OCI-LY7 (cell line): Measurements from ENCODE around the gene DLX5. TPM values are rescaled to one million over a fixed set of nuclear protein-coding genes. Genes with fewer than 3 reads are reported as not detected.

Experiments used
- BruUV-seq: library from RNA; stranded (reverse); fragments of 400-500 nt; replicated peaks from 2 replicates; lab custom pipeline; 2021; lab: Mats Ljungman, UMichigan
- CTCF ChIA-PET: fragments of 300-600 bp; sonication (Branson Sonifier 250); formaldehyde crosslinking; loops from one replicate; lab custom pipeline; 2022; ENCODE audit warnings: antibody characterized with exemption; ENCODE audit not compliant: unreplicated experiment; lab: Charles Lee
- POLR2A ChIA-PET: fragments of 300-600 bp; sonication (Branson Sonifier 250); formaldehyde crosslinking; loops from one replicate; lab custom pipeline; 2022; ENCODE audit warnings: antibody characterized with exemption; lab: Charles Lee
- DNase-seq: peaks from one replicate; pipeline ENCODE4 v3.0.0-alpha.2; 2015; ENCODE audit warnings: low spot score
- H2AFZ ChIP-seq: fragments of 200-600 bp; sonication (generic), shearing (Covaris generic); 2 replicates; pipeline ENCODE4 v1.6.1; 2014; ENCODE audit warnings: mild to moderate bottlenecking, antibody characterized with exemption, low read length, moderate library complexity
- H3K27ac ChIP-seq: fragments of 200-600 bp; sonication (generic); 2 replicates; pipeline ENCODE4 v1.5.1; 2014; ENCODE audit warnings: mixed run types, low read depth, mild to moderate bottlenecking, moderate library complexity, low read length, inconsistent platforms; ENCODE audit not compliant: poor library complexity, severe bottlenecking
- H3K36me3 ChIP-seq: fragments of 200-600 bp; sonication (generic); 2 replicates; pipeline ENCODE4 v1.6.1; 2014; ENCODE audit warnings: mild to moderate bottlenecking, antibody characterized with exemption, low read length, moderate library complexity, mixed read lengths; ENCODE audit not compliant: insufficient read depth
- H3K4me1 ChIP-seq: fragments of 200-600 bp; sonication (generic); 2 replicates; pipeline ENCODE4 v1.5.1; 2014; ENCODE audit warnings: mild to moderate bottlenecking, low read length; ENCODE audit not compliant: insufficient read depth, poor library complexity, severe bottlenecking
- H3K4me2 ChIP-seq: fragments of 200-600 bp; sonication (generic); 2 replicates; pipeline ENCODE4 v1.6.1; 2014; ENCODE audit warnings: mild to moderate bottlenecking, low read length
- H3K4me3 ChIP-seq: fragments of 200-600 bp; sonication (generic); 2 replicates; pipeline ENCODE4 v1.5.1; 2014; ENCODE audit warnings: mild to moderate bottlenecking, low read depth, low read length; ENCODE audit not compliant: poor library complexity, severe bottlenecking
- H3K79me2 ChIP-seq: fragments of 200-600 bp; sonication (generic); 2 replicates; pipeline ENCODE4 v1.6.1; 2016; ENCODE audit warnings: low read depth, mild to moderate bottlenecking, low read length, moderate library complexity, mixed read lengths; ENCODE audit not compliant: insufficient read depth
- H3K9me2 ChIP-seq: fragments of 200-600 bp; sonication (generic); 2 replicates; pipeline ENCODE4 v1.6.1; 2016; ENCODE audit warnings: mild to moderate bottlenecking, low read length, mixed read lengths; ENCODE audit not compliant: insufficient read depth
- H3K9me3 ChIP-seq: fragments of 200-600 bp; sonication (generic); 2 replicates; pipeline ENCODE4 v1.6.1; 2014; ENCODE audit warnings: mild to moderate bottlenecking, mixed run types, low read length, mixed read lengths
- H4K20me1 ChIP-seq: fragments of 200-600 bp; sonication (generic); 2 replicates; pipeline ENCODE4 v1.6.1; 2014; ENCODE audit warnings: mild to moderate bottlenecking, antibody characterized with exemption, low read length, moderate library complexity, mixed read lengths; ENCODE audit not compliant: insufficient read depth
- EZH2phosphoT487 ChIP-seq: fragments of 200-600 bp; sonication (generic); IDR thresholded peaks from 2 replicates; pipeline ENCODE4 v1.6.1; 2018; ENCODE audit warnings: low read depth, borderline replicate concordance, mild to moderate bottlenecking, mixed run types, antibody characterized with exemption, low read length, moderate library complexity, mixed read lengths
- intact Hi-C: fragments of 100-400 bp; cut with micrococcal nuclease; formaldehyde crosslinking; loops from one replicate; pipeline ENCODE4 v1.10.0; 2022; ENCODE audit not compliant: unreplicated experiment
- total RNA-seq, 2 experiments: library from RNA; depleted of rRNA in 1 of 2; stranded (reverse); fragments of >200 nt in 1 of 2; shearing (Covaris generic) in 1 of 2; gene quantifications; 2 replicates each; pipeline ENCODE4 v1.2.3, GENCODE V29; 2014 to 2022
- TF ChIP-seq, protein P1 (sequence below): fragments of 200-600 bp; sonication (generic); conservative IDR thresholded peaks from 2 replicates; pipeline ENCODE4 v1.5.1; 2014; ENCODE audit warnings: mild to moderate bottlenecking, antibody characterized with exemption, low read length, moderate library complexity, mixed read lengths

The DLX5 gene
- total RNA-seq, 2 experiments from 2014 or later = not detected

DNA sequence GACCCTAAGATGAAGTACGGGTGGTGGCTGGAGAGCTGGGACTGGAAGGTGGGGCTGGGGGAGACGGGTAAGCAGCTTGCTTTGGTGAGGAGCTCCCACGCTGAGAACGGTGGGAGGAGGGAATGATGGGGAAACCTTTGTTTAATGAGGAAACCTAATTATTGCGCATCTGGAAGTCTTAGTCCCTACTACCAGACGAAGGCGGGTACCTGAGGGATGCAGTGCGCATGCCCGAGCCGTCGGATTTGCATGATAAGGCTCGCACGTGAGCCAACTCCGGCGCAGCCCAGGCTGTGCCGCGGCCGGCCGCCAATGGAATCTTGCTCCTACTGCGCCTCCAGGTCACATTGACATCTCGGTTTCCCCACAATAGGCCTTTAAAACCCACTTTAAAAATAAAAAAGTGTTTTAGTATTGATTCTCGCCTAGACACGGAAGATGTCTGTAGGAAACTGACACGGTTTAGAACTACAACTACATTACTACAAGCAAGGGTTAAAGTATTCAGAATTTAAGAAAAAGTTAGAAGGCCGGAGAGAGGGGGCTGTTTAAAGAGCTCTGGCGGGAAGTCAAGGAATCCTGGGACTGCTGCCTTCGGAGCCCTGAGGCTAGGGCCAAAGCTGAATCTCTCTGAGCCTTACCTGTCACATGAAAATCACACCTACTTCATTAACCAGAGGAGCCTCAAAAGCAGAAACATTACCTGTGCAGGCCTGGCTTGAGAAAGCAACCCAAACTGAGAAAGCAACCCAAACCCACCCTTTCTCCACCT lies 31.4 kb downstream of the DLX5 start:
- no peaks in the 10 kb centered on the region for H3K36me3 ChIP-seq
- H3K4me3 ChIP-seq = no peak overlapping the region
- no peak overlapping the region for H2AFZ ChIP-seq
- H4K20me1 ChIP-seq = no peaks in the 10 kb centered on the region
- H3K9me2 ChIP-seq = no peaks in the 10 kb centered on the region
- ChIA-PET CTCF (no interaction called here), POLR2A (no interaction called here)
- H3K9me3 ChIP-seq = no peaks in the 10 kb centered on the region
- no peak for TF ChIP-seq EZH2phosphoT487
- TF ChIP-seq, protein P1, sequence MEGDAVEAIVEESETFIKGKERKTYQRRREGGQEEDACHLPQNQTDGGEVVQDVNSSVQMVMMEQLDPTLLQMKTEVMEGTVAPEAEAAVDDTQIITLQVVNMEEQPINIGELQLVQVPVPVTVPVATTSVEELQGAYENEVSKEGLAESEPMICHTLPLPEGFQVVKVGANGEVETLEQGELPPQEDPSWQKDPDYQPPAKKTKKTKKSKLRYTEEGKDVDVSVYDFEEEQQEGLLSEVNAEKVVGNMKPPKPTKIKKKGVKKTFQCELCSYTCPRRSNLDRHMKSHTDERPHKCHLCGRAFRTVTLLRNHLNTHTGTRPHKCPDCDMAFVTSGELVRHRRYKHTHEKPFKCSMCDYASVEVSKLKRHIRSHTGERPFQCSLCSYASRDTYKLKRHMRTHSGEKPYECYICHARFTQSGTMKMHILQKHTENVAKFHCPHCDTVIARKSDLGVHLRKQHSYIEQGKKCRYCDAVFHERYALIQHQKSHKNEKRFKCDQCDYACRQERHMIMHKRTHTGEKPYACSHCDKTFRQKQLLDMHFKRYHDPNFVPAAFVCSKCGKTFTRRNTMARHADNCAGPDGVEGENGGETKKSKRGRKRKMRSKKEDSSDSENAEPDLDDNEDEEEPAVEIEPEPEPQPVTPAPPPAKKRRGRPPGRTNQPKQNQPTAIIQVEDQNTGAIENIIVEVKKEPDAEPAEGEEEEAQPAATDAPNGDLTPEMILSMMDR = no peak
- H3K79me2 ChIP-seq = no peaks in the 10 kb centered on the region
- DNase-seq = no peak
- intact Hi-C loops = no loop called here
- H3K27ac ChIP-seq = no peak overlapping the region
- no peak overlapping the region for H3K4me2 ChIP-seq
- BruUV-seq = no TSS peak
- no peaks in the 10 kb centered on the region for H3K4me1 ChIP-seq

DNA sequence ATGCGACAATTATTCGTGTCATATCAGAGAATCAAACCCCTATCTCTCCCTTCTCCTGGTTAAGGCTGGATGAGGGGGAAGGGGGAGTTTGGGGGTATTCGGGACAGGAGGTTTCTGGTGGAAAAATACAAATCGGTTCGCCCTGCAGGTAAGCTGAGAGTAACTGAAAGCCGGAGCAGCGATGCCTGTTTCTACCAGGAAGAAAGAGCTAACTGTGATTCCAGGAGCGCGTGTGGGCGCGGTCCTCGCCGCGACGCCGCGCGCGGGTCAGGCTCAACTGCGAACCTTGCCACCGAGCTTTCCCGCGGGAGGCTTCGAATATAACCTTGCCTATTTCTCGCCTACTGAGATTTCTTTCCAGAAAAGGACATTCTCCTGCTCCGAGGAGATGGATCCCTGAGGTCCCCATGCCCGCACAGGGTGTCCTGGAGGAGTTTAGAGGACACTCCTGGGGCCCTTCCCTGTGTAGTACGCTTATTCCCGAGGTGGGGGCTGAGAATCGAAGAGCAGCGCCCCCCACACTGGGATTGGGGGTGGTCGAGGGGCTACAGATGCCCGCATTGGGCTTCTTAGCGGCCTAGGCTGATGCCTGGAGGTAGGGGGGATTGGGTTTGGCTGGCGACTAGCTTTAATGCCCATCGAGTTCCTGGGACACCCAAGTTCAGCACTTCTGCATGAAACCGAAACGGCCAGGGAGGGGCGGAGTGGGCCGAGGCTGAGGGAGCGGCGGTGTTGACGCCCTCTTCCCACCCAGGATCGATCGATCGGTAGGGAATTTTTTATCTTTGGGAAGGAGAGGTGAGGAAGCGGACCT lies 32.2 kb downstream of the DLX5 start:
- BruUV-seq = no TSS peak
- POLR2A ChIA-PET = interaction anchor here (0.7 kb wide), 1 partner anchor 55 kb away, joined by 8 read pairs; no protein-coding TSS in a partner anchor
- Histone ChIP-seq H3K9me2 (no peaks in the 10 kb centered on the region), H3K9me3 (no peaks in the 10 kb centered on the region), H4K20me1 (no peaks in the 10 kb centered on the region), H3K36me3 (no peaks in the 10 kb centered on the region), H3K27ac (no peak overlapping the region), H3K4me2 (no peak overlapping the region), H3K4me1 (no peaks in the 10 kb centered on the region), H3K79me2 (no peaks in the 10 kb centered on the region), H3K4me3 (no peak overlapping the region), H2AFZ (no peak overlapping the region)
- TF ChIP-seq EZH2phosphoT487 = no peak
- TF ChIP-seq, protein P1 = no peak
- intact Hi-C loops = no loop called here
- no peak for DNase-seq
- CTCF ChIA-PET = no interaction called here
